ENCODE results near the gene ADGRL2. TPM values are rescaled to one million over a fixed set of nuclear protein-coding genes. Genes with fewer than 3 reads are reported as not detected.

Gene ADGRL2
- total RNA-seq, 1 donor: 104 TPM

DNA sequence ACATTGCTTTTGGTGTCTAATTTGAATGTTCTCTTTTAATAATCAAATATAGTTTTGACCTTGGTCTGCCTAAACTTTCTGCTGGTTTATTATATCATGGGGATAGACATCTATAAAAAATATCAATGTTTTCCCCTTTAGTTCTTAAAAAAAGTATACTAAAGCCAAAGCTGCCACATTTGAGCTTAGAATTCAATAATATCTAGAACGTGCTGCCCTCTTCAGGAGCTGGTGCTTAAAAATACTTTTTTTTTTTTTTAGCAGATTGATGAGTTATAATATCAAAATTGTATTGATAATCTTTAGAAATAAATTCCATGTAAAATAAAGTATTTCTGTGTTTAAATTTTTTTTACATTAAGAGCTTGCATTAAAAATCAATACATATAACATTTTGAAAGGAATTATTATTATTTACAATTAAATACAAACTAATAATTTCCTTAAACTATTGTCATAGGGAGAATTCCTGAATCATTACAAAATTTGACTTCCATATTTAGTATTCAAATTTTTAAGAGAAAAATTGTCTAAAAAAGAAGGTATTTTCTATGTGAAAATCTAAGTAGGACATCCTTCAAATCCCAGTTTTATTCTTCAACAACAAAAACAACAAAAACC lies 40.1 kb upstream of the ADGRL2 start:
- H3K4me3 ChIP-seq (ENCODE audit: low read depth, low read length): no peak overlapping the region
- peak; percentile 72 for DNase-seq (ENCODE audit: low read depth)
- TF ChIP-seq, protein P1, sequence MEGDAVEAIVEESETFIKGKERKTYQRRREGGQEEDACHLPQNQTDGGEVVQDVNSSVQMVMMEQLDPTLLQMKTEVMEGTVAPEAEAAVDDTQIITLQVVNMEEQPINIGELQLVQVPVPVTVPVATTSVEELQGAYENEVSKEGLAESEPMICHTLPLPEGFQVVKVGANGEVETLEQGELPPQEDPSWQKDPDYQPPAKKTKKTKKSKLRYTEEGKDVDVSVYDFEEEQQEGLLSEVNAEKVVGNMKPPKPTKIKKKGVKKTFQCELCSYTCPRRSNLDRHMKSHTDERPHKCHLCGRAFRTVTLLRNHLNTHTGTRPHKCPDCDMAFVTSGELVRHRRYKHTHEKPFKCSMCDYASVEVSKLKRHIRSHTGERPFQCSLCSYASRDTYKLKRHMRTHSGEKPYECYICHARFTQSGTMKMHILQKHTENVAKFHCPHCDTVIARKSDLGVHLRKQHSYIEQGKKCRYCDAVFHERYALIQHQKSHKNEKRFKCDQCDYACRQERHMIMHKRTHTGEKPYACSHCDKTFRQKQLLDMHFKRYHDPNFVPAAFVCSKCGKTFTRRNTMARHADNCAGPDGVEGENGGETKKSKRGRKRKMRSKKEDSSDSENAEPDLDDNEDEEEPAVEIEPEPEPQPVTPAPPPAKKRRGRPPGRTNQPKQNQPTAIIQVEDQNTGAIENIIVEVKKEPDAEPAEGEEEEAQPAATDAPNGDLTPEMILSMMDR (IDR thresholded peaks at IDR 0.05; ENCODE audit: insufficient read depth, low read length): peak; percentile 49

DNA sequence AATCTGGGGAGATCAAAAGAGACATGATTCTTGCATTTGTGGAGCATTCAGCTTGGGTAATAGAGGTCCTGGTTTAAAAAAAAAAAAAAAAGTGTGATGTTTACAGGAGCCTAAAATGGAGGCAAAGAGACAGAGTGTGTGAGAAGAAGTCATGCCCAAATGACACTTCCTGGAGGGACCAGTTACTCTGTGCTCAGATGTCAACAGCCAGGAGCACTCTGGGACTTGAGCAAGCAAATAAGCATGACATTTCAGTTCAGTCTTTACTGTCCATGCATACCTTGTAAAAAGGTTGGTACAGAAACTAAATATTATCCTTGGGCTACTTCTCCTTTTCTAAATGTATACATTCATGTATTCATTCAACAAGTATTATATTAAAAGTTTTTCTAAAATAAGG lies 25.2 kb upstream of the ADGRL2 start:
- TF ChIP-seq, protein P1 (IDR thresholded peaks at IDR 0.05; ENCODE audit: insufficient read depth, low read length): no peak
- no peak for DNase-seq (ENCODE audit: low read depth)
- H3K4me3 ChIP-seq (ENCODE audit: low read depth, low read length): no peak overlapping the region

- TF ChIP-seq, protein P1 (IDR thresholded peaks at IDR 0.05; ENCODE audit: insufficient read depth, low read length): no peak
- no peak for DNase-seq (ENCODE audit: low read depth)
- no peak overlapping the region for H3K4me3 ChIP-seq (ENCODE audit: low read depth, low read length)
These were observed 19.9 kb upstream of the ADGRL2 start for GRCh38 chr1:81780705-81781454.

GRCh38 chr1:81781749-81782148 lies 19.0 kb upstream of the ADGRL2 start:
- H3K4me3 ChIP-seq (ENCODE audit: low read depth, low read length): no peak overlapping the region

GRCh38 chr1:81792184-81792583 lies 8.6 kb upstream of the ADGRL2 start:
- no peak for DNase-seq (ENCODE audit: low read depth)
- TF ChIP-seq, protein P1 (IDR thresholded peaks at IDR 0.05; ENCODE audit: insufficient read depth, low read length): no peak
- no peak overlapping the region for H3K4me3 ChIP-seq (ENCODE audit: low read depth, low read length)

More at GRCh38 chr1:81781749-81782148, 19.0 kb upstream of the ADGRL2 start:
- TF ChIP-seq, protein P1 (IDR thresholded peaks at IDR 0.05; ENCODE audit: insufficient read depth, low read length): peak; percentile 27
- DNase-seq (ENCODE audit: low read depth): no peak

- H3K4me3 ChIP-seq (ENCODE audit: low read depth, low read length): no peak overlapping the region
- DNase-seq (ENCODE audit: low read depth): no peak
- TF ChIP-seq, protein P1 (IDR thresholded peaks at IDR 0.05; ENCODE audit: insufficient read depth, low read length): no peak
These were observed 3.0 kb upstream of the ADGRL2 start for GRCh38 chr1:81797701-81798100.

Measured in fibroblast of the aortic adventitia (primary cell).